HepG2 (cell line): ENCODE results near the gene NKD1. TPM values are rescaled to one million over a fixed set of nuclear protein-coding genes. Genes with fewer than 3 reads are reported as not detected.

ENCODE experiments used
- AGO2 ChIP-seq: fragments of 200-400 bp; formaldehyde crosslinking; optimal IDR thresholded peaks from 2 replicates; pipeline ENCODE3; 2017; ENCODE audit warnings: mild to moderate bottlenecking, low read depth, low read length, moderate library complexity
- HMGXB3 ChIP-seq: sonication (generic); formaldehyde crosslinking; IDR thresholded peaks from 2 replicates; pipeline ENCODE4 v1.4.0; 2020; ENCODE audit warnings: missing genetic modification reagents, borderline replicate concordance
- HNRNPL ChIP-seq: fragments of 200-400 bp; formaldehyde crosslinking; IDR thresholded peaks from 2 replicates; pipeline ENCODE4 v1.6.1; 2017; ENCODE audit warnings: mild to moderate bottlenecking, low read depth, low read length
- KDM5B ChIP-seq: sonication (generic); formaldehyde crosslinking; IDR thresholded peaks from 2 replicates; pipeline ENCODE4 v1.4.0; 2020; ENCODE audit warnings: missing genetic modification reagents, mild to moderate bottlenecking, borderline replicate concordance
- NFIB ChIP-seq: sonication (generic); formaldehyde crosslinking; IDR thresholded peaks from 2 replicates; pipeline ENCODE4 v1.9.0; 2021; ENCODE audit warnings: missing genetic modification reagents, mild to moderate bottlenecking, borderline replicate concordance
- NFKB2 ChIP-seq: sonication (generic); formaldehyde crosslinking; IDR thresholded peaks from 2 replicates; pipeline ENCODE4 v1.4.0; 2020; ENCODE audit warnings: missing genetic modification reagents, borderline replicate concordance
- RBFOX2 ChIP-seq: fragments of 200-400 bp; formaldehyde crosslinking; IDR thresholded peaks from 2 replicates; pipeline ENCODE4 v1.6.1; 2017; ENCODE audit warnings: low read depth, mild to moderate bottlenecking, low read length
- SNAPC2 ChIP-seq: sonication (generic); formaldehyde crosslinking; IDR thresholded peaks from 2 replicates; pipeline ENCODE4 v1.8.1; 2022; ENCODE audit warnings: mild to moderate bottlenecking, missing genetic modification reagents
- ZBTB14 ChIP-seq: sonication (generic); formaldehyde crosslinking; IDR thresholded peaks from 2 replicates; pipeline ENCODE4 v1.4.0; 2020; ENCODE audit warnings: missing genetic modification reagents
- ZNF12 ChIP-seq: sonication (generic); formaldehyde crosslinking; IDR thresholded peaks from 2 replicates; pipeline ENCODE4 v1.5.0; 2020; ENCODE audit warnings: missing genetic modification reagents
- ZNF18 ChIP-seq: sonication (generic); formaldehyde crosslinking; IDR thresholded peaks from 2 replicates; pipeline ENCODE4 v1.8.0; 2022; ENCODE audit warnings: mild to moderate bottlenecking, missing genetic modification reagents; ENCODE audit not compliant: insufficient replicate concordance
- ZNF30 ChIP-seq: sonication (generic); formaldehyde crosslinking; IDR thresholded peaks from 2 replicates; pipeline ENCODE4 v1.5.0; 2020; ENCODE audit warnings: mild to moderate bottlenecking, missing genetic modification reagents
- ZNF451 ChIP-seq: sonication (generic); formaldehyde crosslinking; IDR thresholded peaks from 2 replicates; pipeline ENCODE4 v1.5.0; 2020; ENCODE audit warnings: mild to moderate bottlenecking, missing genetic modification reagents
- ZNF709 ChIP-seq: sonication (generic); formaldehyde crosslinking; IDR thresholded peaks from 2 replicates; pipeline ENCODE4 v1.5.0; 2020; ENCODE audit warnings: mild to moderate bottlenecking, missing genetic modification reagents
- ZNF768 ChIP-seq: sonication (generic); formaldehyde crosslinking; IDR thresholded peaks from 2 replicates; pipeline ENCODE4 v1.4.0; 2020; ENCODE audit warnings: missing genetic modification reagents
- ZNF792 ChIP-seq: IDR thresholded peaks from 2 replicates; pipeline ENCODE4 v1.6.1; 2016
- polyA plus RNA-seq, 8 experiments: library from polyadenylated mRNA; depleted of rRNA in 3 of 8; stranded (reverse) in 7 of 8; unstranded in 1 of 8; fragments of >200 nt; fragmentation: Illumina TruSeq in 4 of 8; extraction: Trizol in 4 of 8; gene quantifications; 2 replicates each; pipeline versions ENCODE4 v1.2.1 to v1.2.3, GENCODE V29; 2011 to 2016; ENCODE audit warnings: low read depth in 4 of 8, missing spikeins in 1 of 8, mixed read lengths in 1 of 8; ENCODE audit not compliant: insufficient read depth in 1 of 8
- total RNA-seq, 5 experiments: library from RNA; depleted of rRNA; stranded (reverse); fragments of >200 nt; fragmentation: Illumina TruSeq; extraction: Trizol; gene quantifications; 2 replicates each; pipeline ENCODE4 v1.2.3, GENCODE V29; 2016; ENCODE audit warnings: low read depth in 1 of 5
- TF ChIP-seq, protein P1 (sequence below): sonication (generic); formaldehyde crosslinking; IDR thresholded peaks from 2 replicates; pipeline ENCODE4 v1.4.0; 2020; ENCODE audit warnings: missing genetic modification reagents, borderline replicate concordance

NKD1 gene
- total and polyA plus RNA-seq, 2 of the 13 experiments (the other 11 are each of a cell fraction or from before 2014, with no cell fraction given): 70.4 to 121 TPM

DNA sequence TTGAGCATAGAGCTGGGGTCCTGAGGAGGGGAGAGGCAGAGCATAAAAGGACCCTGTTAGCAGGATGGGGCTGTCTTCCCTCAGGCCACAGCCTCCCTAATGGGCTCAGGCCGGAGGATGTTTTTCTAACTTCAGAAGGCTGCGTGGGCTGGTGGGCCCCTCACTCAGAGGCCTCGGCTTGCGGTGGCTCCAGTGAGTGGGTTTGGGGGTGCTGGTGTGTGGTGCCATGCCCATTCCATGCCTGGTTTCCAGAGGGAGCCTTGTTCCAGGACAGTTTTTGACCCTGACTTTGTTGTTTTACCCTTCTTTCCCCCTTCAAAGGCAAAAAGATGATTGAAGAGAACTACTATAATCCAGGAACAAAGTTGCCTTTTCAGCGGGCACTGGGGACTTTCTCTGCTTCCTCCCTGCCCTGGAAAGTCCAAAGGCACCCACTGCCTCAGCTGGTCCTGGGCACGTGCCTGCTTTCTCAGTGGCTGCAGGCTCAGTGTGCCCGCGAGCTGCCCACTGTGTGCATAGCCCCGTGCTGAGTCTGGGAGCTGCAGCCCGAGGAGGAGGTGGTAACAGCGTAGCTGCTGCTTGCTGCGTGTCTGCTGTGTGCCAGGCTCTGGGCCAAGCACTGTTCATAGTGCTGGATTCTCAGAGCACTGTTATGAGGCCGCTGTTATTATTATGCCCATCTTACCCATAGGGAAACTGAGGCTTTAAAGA lies 11.8 kb downstream of the NKD1 start (continued):
- TF ChIP-seq HMGXB3 (no peak), ZNF18 (CRISPR knock-in tag) (no peak), ZNF709 (CRISPR knock-in tag) (no peak), HNRNPL (peak; percentile 44; the same call in 1 of the 2 replicates), ZBTB14 (CRISPR knock-in tag) (no peak), ZNF30 (CRISPR knock-in tag) (no peak), ZNF792 (CRISPR knock-in tag) (no peak), ZNF451 (no peak), RBFOX2 (peak; percentile 83), ZNF768 (CRISPR knock-in tag) (peak; percentile 55; the same call in 1 of the 2 replicates), KDM5B (peak; percentile 41; the same call in 1 of the 2 replicates), AGO2 (peak; percentile 97), ZNF12 (CRISPR knock-in tag) (no peak), SNAPC2 (CRISPR knock-in tag) (no peak), NFKB2 (CRISPR knock-in tag) (no peak), NFIB (CRISPR knock-in tag) (no peak)
- TF ChIP-seq, protein P1, sequence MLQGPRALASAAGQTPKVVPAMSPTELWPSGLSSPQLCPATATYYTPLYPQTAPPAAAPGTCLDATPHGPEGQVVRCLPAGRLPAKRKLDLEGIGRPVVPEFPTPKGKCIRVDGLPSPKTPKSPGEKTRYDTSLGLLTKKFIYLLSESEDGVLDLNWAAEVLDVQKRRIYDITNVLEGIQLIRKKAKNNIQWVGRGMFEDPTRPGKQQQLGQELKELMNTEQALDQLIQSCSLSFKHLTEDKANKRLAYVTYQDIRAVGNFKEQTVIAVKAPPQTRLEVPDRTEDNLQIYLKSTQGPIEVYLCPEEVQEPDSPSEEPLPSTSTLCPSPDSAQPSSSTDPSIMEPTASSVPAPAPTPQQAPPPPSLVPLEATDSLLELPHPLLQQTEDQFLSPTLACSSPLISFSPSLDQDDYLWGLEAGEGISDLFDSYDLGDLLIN: no peak
